Nephron (organoid): Measurements from ENCODE around the gene ZNF415.
"Not testable (repeated sequence)": the region's sequence is repeated elsewhere in the genome, so short reads cannot be mapped to it uniquely, and the experiment has no call there.

Source experiments
- H3K27ac Mint-ChIP-seq, 3 experiments: 2 replicates each; pipeline ENCODE4 v1.8.0; 2020; ENCODE audit warnings: mixed read lengths in 3 of 3, mild to moderate bottlenecking in 2 of 3, moderate library complexity in 1 of 3
- H3K27me3 Mint-ChIP-seq: 2 replicates; pipeline ENCODE4 v1.8.0; 2021; ENCODE audit warnings: low read depth, mild to moderate bottlenecking, moderate library complexity, mixed read lengths
- H3K36me3 Mint-ChIP-seq: 2 replicates; pipeline ENCODE4 v1.8.0; 2020; ENCODE audit warnings: low read depth, mixed read lengths
- H3K4me1 Mint-ChIP-seq: 2 replicates; pipeline ENCODE4 v1.8.0; 2020; ENCODE audit warnings: mixed read lengths
- H3K4me3 Mint-ChIP-seq, 3 experiments: 2 replicates each; pipeline ENCODE4 v1.8.0; 2020; ENCODE audit warnings: mild to moderate bottlenecking in 3 of 3, mixed read lengths in 3 of 3, moderate library complexity in 2 of 3
- H3K9me3 Mint-ChIP-seq: 2 replicates; pipeline ENCODE4 v1.8.0; 2020; ENCODE audit warnings: mixed read lengths
- CTCF ChIP-seq, 3 experiments: fragments of 200-600 bp; sonication (generic); IDR thresholded peaks; one replicate each; pipeline ENCODE4 v1.5.0; 2021; ENCODE audit warnings: antibody characterized with exemption in 3 of 3; ENCODE audit not compliant: unreplicated experiment in 3 of 3

The ZNF415 gene

GRCh38 chr19:53136432-53136831 lies 3.7 kb upstream of the ZNF415 start:
- H3K4me1 Mint-ChIP-seq, result peaks cover 15% of the 10 kb centered on the region
- H3K9me3 Mint-ChIP-seq, result peaks cover 38% of the 10 kb centered on the region
- TF ChIP-seq CTCF (IDR thresholded peaks at IDR 0.05; ENCODE audit: unreplicated experiment in 3 of 3), result no peak

GRCh38 chr19:53131727-53132126 lies 983 bp downstream of the ZNF415 start:
- peak overlapping the region; percentile 85 to 94 (median 89) for H3K4me3 Mint-ChIP-seq
- peak overlapping the region in 2 of 3 experiments; percentile 8 to 16 for H3K27ac Mint-ChIP-seq
- no peaks in the 10 kb centered on the region for H3K27me3 Mint-ChIP-seq
- peaks cover 42% of the 10 kb centered on the region for H3K36me3 Mint-ChIP-seq
- no peak for TF ChIP-seq CTCF (IDR thresholded peaks at IDR 0.05; ENCODE audit: unreplicated experiment in 3 of 3)
- H3K9me3 Mint-ChIP-seq, result peaks cover 12% of the 10 kb centered on the region
- H3K4me1 Mint-ChIP-seq, result peaks cover 19% of the 10 kb centered on the region

More at GRCh38 chr19:53136432-53136831, 3.7 kb upstream of the ZNF415 start:
- Mint-ChIP-seq H3K36me3 (peaks cover 55% of the 10 kb centered on the region), H3K27me3 (no peaks in the 10 kb centered on the region), H3K27ac (no peak overlapping the region), H3K4me3 (no peak overlapping the region)

- peak overlapping the region in 1 of 3 experiments; percentile 16 for H3K27ac Mint-ChIP-seq
- peaks cover 19% of the 10 kb centered on the region for H3K4me1 Mint-ChIP-seq
- peaks cover 39% of the 10 kb centered on the region for H3K36me3 Mint-ChIP-seq
- peak overlapping the region; percentile 85 to 94 (median 89) for H3K4me3 Mint-ChIP-seq
- no peak for TF ChIP-seq CTCF (IDR thresholded peaks at IDR 0.05; ENCODE audit: unreplicated experiment in 3 of 3)
- peaks cover 8% of the 10 kb centered on the region for H3K9me3 Mint-ChIP-seq
- H3K27me3 Mint-ChIP-seq, result no peaks in the 10 kb centered on the region
Measured at GRCh38 chr19:53131085-53131590, 1.6 kb downstream of the ZNF415 start.

DNA sequence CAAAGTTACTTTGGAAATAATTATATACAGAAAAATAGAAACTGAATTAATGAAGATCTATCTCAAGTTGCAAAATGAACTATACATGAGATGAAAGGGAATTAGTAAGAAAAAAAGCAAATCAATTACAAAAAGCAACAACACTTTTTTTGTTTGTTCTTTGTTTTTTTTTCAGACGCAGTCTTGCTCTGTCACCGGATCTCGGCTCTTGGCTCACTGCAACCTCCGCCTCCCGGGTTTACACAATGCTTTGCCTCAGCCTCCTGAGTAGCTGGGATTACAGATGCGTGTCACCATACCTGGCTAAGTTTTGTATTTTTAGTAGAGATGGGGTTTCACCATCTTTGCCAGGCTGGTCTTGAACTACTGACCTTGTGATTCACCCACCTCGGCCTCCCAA lies 2.2 kb downstream of the ZNF415 start:
- Mint-ChIP-seq H3K4me3 (peak overlapping the region; percentile 15 to 53 (median 21)), H3K27me3 (no peaks in the 10 kb centered on the region), H3K36me3 (peaks cover 35% of the 10 kb centered on the region), H3K9me3 (peaks cover 4% of the 10 kb centered on the region), H3K4me1 (peaks cover 19% of the 10 kb centered on the region), H3K27ac (no peak overlapping the region)
- TF ChIP-seq CTCF (IDR thresholded peaks at IDR 0.05; ENCODE audit: unreplicated experiment in 3 of 3), result no peak

DNA sequence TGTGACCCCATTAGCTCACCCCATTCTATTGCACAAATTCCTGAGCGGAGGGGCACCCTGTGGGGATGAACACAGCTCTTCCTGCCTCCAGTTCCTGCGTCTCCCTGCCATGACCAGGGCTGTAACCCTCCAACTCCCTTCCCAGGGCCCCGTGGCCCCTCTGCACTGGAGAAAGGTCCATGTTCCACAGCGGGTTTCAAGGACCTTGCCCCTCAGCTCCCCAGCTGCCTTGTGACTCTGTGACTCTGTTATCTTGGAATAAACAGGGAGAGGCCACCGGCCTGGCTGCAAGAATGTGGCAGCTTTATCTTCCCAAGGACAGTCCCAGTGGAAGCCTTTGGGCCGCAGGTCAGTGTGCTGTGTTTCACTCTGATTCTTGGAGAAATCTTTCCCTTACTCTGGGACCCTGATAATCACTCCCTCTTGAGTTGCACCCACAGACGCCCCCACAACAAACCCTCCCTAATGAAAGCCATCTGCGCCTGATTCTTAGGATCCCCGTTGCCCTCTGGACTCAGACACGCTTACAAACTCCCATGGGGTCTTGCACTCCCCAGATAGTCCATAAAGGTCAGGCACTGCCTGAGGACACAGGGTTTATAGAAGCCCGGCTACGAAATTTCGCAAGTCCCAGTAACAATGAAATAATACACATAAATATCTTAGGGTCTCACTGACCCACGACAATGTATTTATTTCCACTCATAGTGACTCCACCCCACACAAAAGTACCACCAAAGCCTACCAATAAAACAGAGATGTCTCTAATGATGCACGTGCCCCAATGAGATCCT lies 5.8 kb downstream of the ZNF415 start:
- peak overlapping the region in 1 of 3 experiments; percentile 49 for H3K27ac Mint-ChIP-seq
- not testable (repeated sequence) for H3K4me3 Mint-ChIP-seq, H3K4me1 Mint-ChIP-seq, H3K27me3 Mint-ChIP-seq, H3K9me3 Mint-ChIP-seq
- peaks cover 53% of the 10 kb centered on the region for H3K36me3 Mint-ChIP-seq

DNA sequence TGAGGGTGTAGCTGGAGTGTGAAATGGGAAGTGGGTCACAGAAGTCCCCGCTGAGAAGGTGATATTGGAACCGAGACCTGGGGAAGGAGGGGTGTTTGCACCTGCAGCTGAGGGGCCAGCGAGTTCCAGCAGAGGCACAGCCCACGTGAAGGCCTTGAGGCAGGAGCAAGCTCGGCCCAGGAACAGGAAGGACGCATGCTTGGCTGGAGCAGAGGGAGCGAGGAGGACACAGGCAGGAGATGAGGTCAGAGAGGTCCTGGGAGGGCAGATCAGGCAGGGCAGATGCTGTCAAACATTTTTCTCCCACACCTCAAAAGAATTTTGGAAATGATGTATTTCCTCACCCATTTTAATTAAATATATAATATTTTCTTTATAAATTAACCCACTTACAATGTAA lies 9.3 kb downstream of the ZNF415 start:
- peaks cover 5% of the 10 kb centered on the region for H3K9me3 Mint-ChIP-seq
- no peak for TF ChIP-seq CTCF (IDR thresholded peaks at IDR 0.05; ENCODE audit: unreplicated experiment in 3 of 3)
- no peaks in the 10 kb centered on the region for H3K4me1 Mint-ChIP-seq
- no peak overlapping the region for H3K27ac Mint-ChIP-seq
- H3K36me3 Mint-ChIP-seq, result peaks cover 59% of the 10 kb centered on the region
- H3K27me3 Mint-ChIP-seq, result no peaks in the 10 kb centered on the region
- H3K4me3 Mint-ChIP-seq, result no peak overlapping the region
